K562 (cell line): ENCODE measurements around the gene MTHFSD. TPM values are rescaled to one million over a fixed set of nuclear protein-coding genes. Genes with fewer than 3 reads are reported as not detected.

Experiments
- ATAC-seq: fragments of 200-7000 bp; cut with Tn5 transposase; 3 replicates; pipeline ENCODE4 v1.9.1; 2020; ENCODE audit warnings: moderate library complexity
- BruUV-seq: library from RNA; stranded (reverse); fragments of 400-500 nt; replicated peaks from 2 replicates; lab custom pipeline; 2021; lab: Mats Ljungman, UMichigan
- CTCF ChIA-PET: fragments of 300-600 bp; formaldehyde crosslinking; extraction: SDS; loops from one replicate; lab custom pipeline; 2021; ENCODE audit warnings: low intra/inter-chr PET ratio; lab: Yijun Ruan, JAX
- POLR2A ChIA-PET: fragments of 300-600, 350-650 bp; sonication (Branson Sonifier 250); formaldehyde crosslinking; extraction: SDS; loops from one replicate; lab custom pipeline; 2021; ENCODE audit warnings: antibody characterized with exemption, inconsistent platforms; lab: Yijun Ruan, JAX
- DNase-seq, 4 experiments: peaks; one replicate each; pipeline versions ENCODE4 v3.0.0 to v3.0.0-alpha.2; 2011 to 2018; ENCODE audit warnings: low spot score in 3 of 4, mixed read lengths in 3 of 4; ENCODE audit errors: extremely low read depth in 1 of 4
- FAIRE-seq: peaks from 2 replicates; lab custom pipeline; 2011; peaks lifted over from hg19 to GRCh38; lab: Jason Lieb, UNC
- H2AFZ ChIP-seq: 2 replicates; pipeline ENCODE4 v1.6.0; 2011; ENCODE audit warnings: low read depth, low read length, control low read depth, inconsistent platforms
- H3K27ac ChIP-seq: fragments of 200-600 bp; 3 replicates; pipeline ENCODE4 v1.8.0; 2011; ENCODE audit warnings: low read depth, mild to moderate bottlenecking, control low read depth, inconsistent platforms, low read length, moderate library complexity, mixed read lengths; ENCODE audit errors: extremely low read depth
- H3K27me3 ChIP-seq, 2 experiments: fragments of 300-600 bp in 1 of 2; 2 replicates in 1 of 2; 3 replicates in 1 of 2; pipeline versions ENCODE4 v1.6.0 to v1.8.0; 2011; ENCODE audit warnings: inconsistent platforms in 2 of 2, low read length in 2 of 2, mild to moderate bottlenecking in 1 of 2, mixed read lengths in 1 of 2, moderate library complexity in 1 of 2; ENCODE audit not compliant: control insufficient read depth in 2 of 2, insufficient read depth in 2 of 2
- H3K36me3 ChIP-seq: fragments of 300-600 bp; 3 replicates; pipeline ENCODE4 v1.8.0; 2011; ENCODE audit warnings: mild to moderate bottlenecking, low read length, inconsistent platforms; ENCODE audit not compliant: control insufficient read depth, insufficient read depth
- H3K4me1 ChIP-seq, 2 experiments: fragments of 200-600 bp in 1 of 2; replicated peaks in 1 of 2; 2 replicates in 1 of 2; 3 replicates in 1 of 2; pipeline versions ENCODE4 v1.5.1 to v1.8.0; 2011; ENCODE audit warnings: inconsistent platforms in 2 of 2, low read length in 2 of 2, mild to moderate bottlenecking in 1 of 2, mixed read lengths in 1 of 2, moderate library complexity in 1 of 2; ENCODE audit not compliant: control insufficient read depth in 2 of 2, insufficient read depth in 2 of 2
- H3K4me2 ChIP-seq: 2 replicates; pipeline ENCODE4 v1.6.1; 2011; ENCODE audit warnings: low read length, control low read depth, inconsistent platforms, mixed read lengths; ENCODE audit not compliant: insufficient read depth
- H3K4me3 ChIP-seq: fragments of 200-600 bp; sonication (generic), shearing (Covaris generic); 2 replicates; pipeline ENCODE4 v1.5.1; 2016; ENCODE audit warnings: control low read depth, inconsistent platforms
- H3K79me2 ChIP-seq: fragments of 200-600 bp; 3 replicates; pipeline ENCODE4 v1.8.0; 2011; ENCODE audit warnings: low read length, inconsistent platforms; ENCODE audit not compliant: control insufficient read depth, insufficient read depth
- H3K9ac ChIP-seq, 2 experiments: 2 replicates each; pipeline versions ENCODE4 v1.6.0 to v1.6.1; 2011; ENCODE audit warnings: low read depth in 2 of 2, low read length in 2 of 2, control low read depth in 1 of 2, inconsistent platforms in 1 of 2, mild to moderate bottlenecking in 1 of 2, mixed read lengths in 1 of 2; ENCODE audit not compliant: insufficient read depth in 1 of 2
- H3K9me1 ChIP-seq: one replicate; pipeline ENCODE4 v1.6.0; 2011; ENCODE audit warnings: inconsistent platforms, mild to moderate bottlenecking, low read length, moderate library complexity; ENCODE audit not compliant: control insufficient read depth, insufficient read depth
- H3K9me3 ChIP-seq: replicated peaks from 2 replicates; pipeline ENCODE4 v1.5.1; 2011; ENCODE audit warnings: low read depth, low read length, inconsistent platforms; ENCODE audit not compliant: control insufficient read depth, insufficient read depth
- H4K20me1 ChIP-seq: replicated peaks from 2 replicates; pipeline ENCODE4 v1.6.1; 2011; ENCODE audit warnings: low read length, inconsistent platforms, mixed read lengths; ENCODE audit not compliant: control insufficient read depth, insufficient read depth
- BCL6 ChIP-seq: fragments of 250-450 bp; sonication (Bioruptor Pico); IDR thresholded peaks from 2 replicates; pipeline ENCODE4 v1.4.0; 2020
- E2F3 ChIP-seq: fragments of 250-450 bp; sonication (Bioruptor Pico); IDR thresholded peaks from 2 replicates; pipeline ENCODE4 v1.4.0; 2020; ENCODE audit warnings: mild to moderate bottlenecking
- MTA1 ChIP-seq: fragments of 450-650 bp; IDR thresholded peaks from 2 replicates; pipeline ENCODE4 v1.6.1; 2017; ENCODE audit warnings: borderline replicate concordance
- MTA3 ChIP-seq: fragments of 450-650 bp; formaldehyde crosslinking; IDR thresholded peaks from 2 replicates; pipeline ENCODE4 v1.6.1; 2017; ENCODE audit warnings: mild to moderate bottlenecking, borderline replicate concordance
- POLR3A ChIP-seq: IDR thresholded peaks from 2 replicates; pipeline ENCODE4 v1.6.1; 2011; ENCODE audit warnings: borderline replicate concordance, mild to moderate bottlenecking, moderate library complexity; ENCODE audit not compliant: insufficient read length, insufficient read depth; ENCODE audit errors: extremely low read depth
- STAT6 ChIP-seq: sonication (generic); formaldehyde crosslinking; IDR thresholded peaks from 2 replicates; pipeline ENCODE4 v1.8.1; 2023; ENCODE audit warnings: mild to moderate bottlenecking, missing genetic modification reagents
- ZC3H4 ChIP-seq: sonication (generic); formaldehyde crosslinking; IDR thresholded peaks from 2 replicates; pipeline ENCODE4 v1.9.0; 2021; ENCODE audit warnings: missing genetic modification reagents, borderline replicate concordance
- ZNF695 ChIP-seq: fragments of 450-650 bp; formaldehyde crosslinking; IDR thresholded peaks from 2 replicates; pipeline ENCODE4 v1.4.0; 2020; ENCODE audit warnings: mild to moderate bottlenecking, moderate library complexity
- WGBS: fragments of 100-300 bp; shearing (Covaris generic); methylation state at CpG from one replicate; pipeline ENCODE4 v1.1.6; 2016; ENCODE audit warnings: low coverage, mixed read lengths; ENCODE audit not compliant: insufficient coverage; ENCODE audit errors: missing lambda C conversion rate; 5-methylcytosine and 5-hydroxymethylcytosine counted together
- in situ Hi-C: fragments of 300-500 bp; cut with MboI; formaldehyde crosslinking; loops from 4 replicates; pipeline ENCODE4 v1.15.0; 2018; ENCODE audit warnings: inconsistent platforms, mixed read lengths
- intact Hi-C: fragments of 100-400 bp; cut with micrococcal nuclease; formaldehyde crosslinking; loops from 2 replicates; pipeline ENCODE4 v1.14.2; 2022
- polyA plus RNA-seq, 8 experiments: library from polyadenylated mRNA; depleted of rRNA in 4 of 8; stranded (reverse) in 5 of 8; unstranded in 3 of 8; fragments of >200 nt; fragmentation: Nextera tagmentation in 2 of 8; fragmentation: Illumina TruSeq in 1 of 8; extraction: Ambion mirVana in 2 of 8; extraction: Trizol in 1 of 8; gene quantifications; 2 replicates each; pipeline versions ENCODE4 v1.2.1 to v1.2.3, GENCODE V29; 2011 to 2014; ENCODE audit warnings: inconsistent platforms in 1 of 8, missing spikeins in 1 of 8
- total RNA-seq, 7 experiments: library from RNA; depleted of rRNA in 6 of 7; stranded (reverse); fragments of >200 nt in 6 of 7; fragmentation: Illumina TruSeq in 2 of 7; extraction: Trizol in 2 of 7; gene quantifications; 2 replicates each; pipeline versions ENCODE4 v1.2.1 to v1.2.3, GENCODE V29; 2011 to 2021; ENCODE audit warnings: low replicate concordance in 1 of 7
- TF ChIP-seq, protein P1 (sequence below): fragments of 450-650 bp; IDR thresholded peaks from 2 replicates; pipeline ENCODE4 v1.6.1; 2016; ENCODE audit warnings: borderline replicate concordance
- TF ChIP-seq, protein P2 (sequence below): fragments of 450-650 bp; IDR thresholded peaks from 2 replicates; pipeline ENCODE4 v1.6.1; 2016

The MTHFSD gene
- total and polyA plus RNA-seq, 9 of the 15 experiments (the other 6 are each of a cell fraction or from before 2014, with no cell fraction given) = 3.2 to 20.2 (median 12.0) TPM

- WGBS = 3% methylated on average over 6 of the region's 7 CpGs
- TF ChIP-seq STAT6 (CRISPR knock-in tag) = no peak
- TF ChIP-seq ZC3H4 = no peak
- TF ChIP-seq MTA1 = no peak
- no peak for TF ChIP-seq ZNF695 (CRISPR knock-in tag)
- TF ChIP-seq, protein P1, sequence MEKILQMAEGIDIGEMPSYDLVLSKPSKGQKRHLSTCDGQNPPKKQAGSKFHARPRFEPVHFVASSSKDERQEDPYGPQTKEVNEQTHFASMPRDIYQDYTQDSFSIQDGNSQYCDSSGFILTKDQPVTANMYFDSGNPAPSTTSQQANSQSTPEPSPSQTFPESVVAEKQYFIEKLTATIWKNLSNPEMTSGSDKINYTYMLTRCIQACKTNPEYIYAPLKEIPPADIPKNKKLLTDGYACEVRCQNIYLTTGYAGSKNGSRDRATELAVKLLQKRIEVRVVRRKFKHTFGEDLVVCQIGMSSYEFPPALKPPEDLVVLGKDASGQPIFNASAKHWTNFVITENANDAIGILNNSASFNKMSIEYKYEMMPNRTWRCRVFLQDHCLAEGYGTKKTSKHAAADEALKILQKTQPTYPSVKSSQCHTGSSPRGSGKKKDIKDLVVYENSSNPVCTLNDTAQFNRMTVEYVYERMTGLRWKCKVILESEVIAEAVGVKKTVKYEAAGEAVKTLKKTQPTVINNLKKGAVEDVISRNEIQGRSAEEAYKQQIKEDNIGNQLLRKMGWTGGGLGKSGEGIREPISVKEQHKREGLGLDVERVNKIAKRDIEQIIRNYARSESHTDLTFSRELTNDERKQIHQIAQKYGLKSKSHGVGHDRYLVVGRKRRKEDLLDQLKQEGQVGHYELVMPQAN = no peak
- no peak for TF ChIP-seq POLR3A
- TF ChIP-seq BCL6 = no peak
- TF ChIP-seq MTA3 = no peak
- TF ChIP-seq, protein P2, sequence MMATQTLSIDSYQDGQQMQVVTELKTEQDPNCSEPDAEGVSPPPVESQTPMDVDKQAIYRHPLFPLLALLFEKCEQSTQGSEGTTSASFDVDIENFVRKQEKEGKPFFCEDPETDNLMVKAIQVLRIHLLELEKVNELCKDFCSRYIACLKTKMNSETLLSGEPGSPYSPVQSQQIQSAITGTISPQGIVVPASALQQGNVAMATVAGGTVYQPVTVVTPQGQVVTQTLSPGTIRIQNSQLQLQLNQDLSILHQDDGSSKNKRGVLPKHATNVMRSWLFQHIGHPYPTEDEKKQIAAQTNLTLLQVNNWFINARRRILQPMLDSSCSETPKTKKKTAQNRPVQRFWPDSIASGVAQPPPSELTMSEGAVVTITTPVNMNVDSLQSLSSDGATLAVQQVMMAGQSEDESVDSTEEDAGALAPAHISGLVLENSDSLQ = no peak; the same call in 1 of the 2 replicates
- no peak for TF ChIP-seq E2F3 (CRISPR knock-in tag)
Observed at GRCh38 chr16:86597880-86598606, 43.0 kb upstream of the MTHFSD start.

More at GRCh38 chr16:86597880-86598606, 43.0 kb upstream of the MTHFSD start:
- POLR2A ChIA-PET = no interaction called here
- H3K4me2 ChIP-seq = no peak overlapping the region
- in situ Hi-C loops (no loop called here), intact Hi-C loops (no loop called here)
- H3K36me3 ChIP-seq = no peaks in the 10 kb centered on the region
- no peaks in the 10 kb centered on the region for H3K9me1 ChIP-seq
- H3K27ac ChIP-seq = no peak overlapping the region
- H3K27me3 ChIP-seq = peaks cover 18 to 51% of the 10 kb centered on the region in 2 experiments; a peak in 4 of 5 replicates
- H2AFZ ChIP-seq = no peak overlapping the region
- H3K9ac ChIP-seq = no peak overlapping the region
- H4K20me1 ChIP-seq = no peaks in the 10 kb centered on the region
- ATAC-seq (peak; percentile 82), FAIRE-seq (no peak), DNase-seq (peak in 3 of 4 experiments; percentile 37 to 60 (median 43))
- CTCF ChIA-PET = no interaction called here
- H3K79me2 ChIP-seq = no peaks in the 10 kb centered on the region
- no peaks in the 10 kb centered on the region for H3K9me3 ChIP-seq
- BruUV-seq = no TSS peak
- no peaks in the 10 kb centered on the region for H3K4me1 ChIP-seq
- no peak overlapping the region for H3K4me3 ChIP-seq
